GM12872 (cell line): ENCODE data around the gene ADAMTSL3.

Experiments
- CTCF ChIP-seq: IDR thresholded peaks from 3 replicates; pipeline ENCODE4 v1.5.1; 2011; ENCODE audit warnings: low read depth, mild to moderate bottlenecking, low read length, moderate library complexity; ENCODE audit not compliant: insufficient read depth

The ADAMTSL3 gene

GRCh38 chr15:83716605-83717004 is 62.7 kb downstream of the ADAMTSL3 start:
- no peak for TF ChIP-seq CTCF

GRCh38 chr15:83717010-83717409 is 63.1 kb downstream of the ADAMTSL3 start:
- TF ChIP-seq CTCF: no peak

- no peak for TF ChIP-seq CTCF
These were observed 66.5 kb downstream of the ADAMTSL3 start for GRCh38 chr15:83720468-83720867.

- TF ChIP-seq CTCF: no peak
These were observed 67.1 kb downstream of the ADAMTSL3 start for GRCh38 chr15:83721031-83721430.

GRCh38 chr15:83721981-83722380 is 68.1 kb downstream of the ADAMTSL3 start:
- TF ChIP-seq CTCF: no peak

GRCh38 chr15:83723216-83723615 is 69.3 kb downstream of the ADAMTSL3 start:
- TF ChIP-seq CTCF: no peak

- no peak for TF ChIP-seq CTCF
These were observed 78.3 kb downstream of the ADAMTSL3 start for GRCh38 chr15:83732196-83732595.

- no peak for TF ChIP-seq CTCF
These were observed 78.8 kb downstream of the ADAMTSL3 start for GRCh38 chr15:83732770-83733169.
